HEK293T (cell line): ENCODE measurements around the gene NRXN2.

Experiments used
- BHLHE40 ChIP-seq: fragments of 450-650 bp; IDR thresholded peaks from 2 replicates; pipeline ENCODE4 v1.6.1; 2016; ENCODE audit warnings: mild to moderate bottlenecking, moderate library complexity, borderline replicate concordance
- ELF4 ChIP-seq: fragments of 450-650 bp; IDR thresholded peaks from 2 replicates; pipeline ENCODE4 v1.6.1; 2017; ENCODE audit warnings: antibody characterized with exemption
- FOXA1 ChIP-seq: fragments of 450-650 bp; IDR thresholded peaks from 2 replicates; pipeline ENCODE4 v1.6.1; 2016; ENCODE audit warnings: mild to moderate bottlenecking
- FOXK2 ChIP-seq: fragments of 450-650 bp; IDR thresholded peaks from 2 replicates; pipeline ENCODE4 v1.6.1; 2016; ENCODE audit warnings: mild to moderate bottlenecking
- FOXM1 ChIP-seq: fragments of 450-650 bp; IDR thresholded peaks from 2 replicates; pipeline ENCODE4 v1.6.1; 2017; ENCODE audit warnings: mild to moderate bottlenecking, borderline replicate concordance
- HDGF ChIP-seq: fragments of 450-650 bp; IDR thresholded peaks from 2 replicates; pipeline ENCODE4 v1.6.1; 2017; ENCODE audit warnings: antibody characterized with exemption, borderline replicate concordance
- L3MBTL2 ChIP-seq: fragments of 450-650 bp; conservative IDR thresholded peaks from 2 replicates; pipeline ENCODE4 v1.6.1; 2016; ENCODE audit warnings: mild to moderate bottlenecking
- PKNOX1 ChIP-seq: fragments of 450-650 bp; IDR thresholded peaks from 2 replicates; pipeline ENCODE4 v1.6.1; 2016
- SP1 ChIP-seq: fragments of 450-650 bp; IDR thresholded peaks from 2 replicates; pipeline ENCODE4 v1.6.1; 2017
- SUZ12 ChIP-seq: fragments of 450-650 bp; IDR thresholded peaks from 2 replicates; pipeline ENCODE4 v1.6.1; 2016; ENCODE audit warnings: mild to moderate bottlenecking
- TARDBP ChIP-seq: fragments of 450-650 bp; IDR thresholded peaks from 2 replicates; pipeline ENCODE4 v1.6.1; 2016

DNA sequence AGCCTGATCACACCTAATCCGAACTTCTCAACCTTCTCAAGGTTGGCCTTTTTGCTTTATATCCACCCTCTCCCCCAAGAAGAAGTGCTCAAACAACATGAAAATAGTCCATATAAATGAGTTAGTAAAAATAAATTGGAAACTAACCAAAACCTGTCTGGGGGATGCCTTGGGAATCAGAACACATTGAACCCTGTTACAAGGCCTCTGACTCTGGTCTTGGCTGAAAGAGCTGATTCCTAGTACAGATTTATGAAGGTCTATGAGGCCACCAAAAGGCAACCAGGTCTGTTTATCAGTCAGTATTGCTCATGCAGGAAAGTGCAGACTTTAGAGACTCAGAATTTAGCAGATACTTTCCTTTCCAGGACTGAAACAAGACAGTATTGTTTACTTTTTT lies 49.7 kb downstream of the NRXN2 start:
- TF ChIP-seq ELF4 (no peak), SP1 (no peak), L3MBTL2 (no peak), HDGF (no peak), FOXM1 (no peak), FOXA1 (no peak), PKNOX1 (no peak), BHLHE40 (no peak), SUZ12 (no peak), TARDBP (no peak), FOXK2 (no peak)
